ENCODE results near the gene TBC1D25.
"Not testable (repeated sequence)": the region's sequence is repeated elsewhere in the genome, so short reads cannot be mapped to it uniquely, and the experiment has no call there.

Gene TBC1D25

GRCh38 chrX:48516285-48516684, 23.2 kb upstream of the TBC1D25 start:
- DNase-seq (ENCODE audit: low read depth in 2 of 3, low spot score in 2 of 3), result no peak

- DNase-seq (ENCODE audit: low read depth in 2 of 3, low spot score in 2 of 3), result no peak
Measured at GRCh38 chrX:48516987-48517386, 22.5 kb upstream of the TBC1D25 start.

- DNase-seq (ENCODE audit: low read depth in 2 of 3, low spot score in 2 of 3), result not testable (repeated sequence)
Measured at GRCh38 chrX:48519481-48519880, 20.0 kb upstream of the TBC1D25 start.

GRCh38 chrX:48520455-48520854, 19.1 kb upstream of the TBC1D25 start:
- DNase-seq (ENCODE audit: low read depth in 2 of 3, low spot score in 2 of 3), result no peak

GRCh38 chrX:48520976-48521352, 18.6 kb upstream of the TBC1D25 start:
- DNase-seq (ENCODE audit: low read depth in 2 of 3, low spot score in 2 of 3), result no peak

GRCh38 chrX:48521353-48522243, 17.9 kb upstream of the TBC1D25 start, which contains the start of gene EBP:
Gene EBP, plus strand, starts transcription at chrX:48521808. Its CDS starts 1,964 bp downstream, at chrX:48523772.
- peak; percentile 81 to 86 (median 82) for DNase-seq (ENCODE audit: low read depth in 2 of 3, low spot score in 2 of 3)

- DNase-seq (ENCODE audit: low read depth in 2 of 3, low spot score in 2 of 3), result no peak
Measured at GRCh38 chrX:48522291-48522690, 17.2 kb upstream of the TBC1D25 start.

- DNase-seq (ENCODE audit: low read depth in 2 of 3, low spot score in 2 of 3), result no peak
Measured at GRCh38 chrX:48523682-48524081, 15.8 kb upstream of the TBC1D25 start.

- not testable (repeated sequence) for DNase-seq (ENCODE audit: low read depth in 2 of 3, low spot score in 2 of 3)
Measured at GRCh38 chrX:48525853-48526252, 13.7 kb upstream of the TBC1D25 start.

- no peak for DNase-seq (ENCODE audit: low read depth in 2 of 3, low spot score in 2 of 3)
Measured at GRCh38 chrX:48530736-48531135, 8.8 kb upstream of the TBC1D25 start.

GRCh38 chrX:48531358-48531959, 8.1 kb upstream of the TBC1D25 start:
- no peak for DNase-seq (ENCODE audit: low read depth in 2 of 3, low spot score in 2 of 3)

- no peak for DNase-seq (ENCODE audit: low read depth in 2 of 3, low spot score in 2 of 3)
Measured at GRCh38 chrX:48532161-48532560, 7.4 kb upstream of the TBC1D25 start.

- DNase-seq (ENCODE audit: low read depth in 2 of 3, low spot score in 2 of 3), result no peak
Measured at GRCh38 chrX:48533165-48533564, 6.3 kb upstream of the TBC1D25 start.

GRCh38 chrX:48538641-48539344, 721 bp upstream of the TBC1D25 start:
- DNase-seq (ENCODE audit: low read depth in 2 of 3, low spot score in 2 of 3), result no peak

GRCh38 chrX:48540028-48540375, 488 bp downstream of the TBC1D25 start:
- DNase-seq (ENCODE audit: low read depth in 2 of 3, low spot score in 2 of 3), result no peak

GRCh38 chrX:48540480-48540879, 966 bp downstream of the TBC1D25 start:
- no peak for DNase-seq (ENCODE audit: low read depth in 2 of 3, low spot score in 2 of 3)

- no peak for DNase-seq (ENCODE audit: low read depth in 2 of 3, low spot score in 2 of 3)
Measured at GRCh38 chrX:48541140-48541814, 1.8 kb downstream of the TBC1D25 start.

- DNase-seq (ENCODE audit: low read depth in 2 of 3, low spot score in 2 of 3), result no peak
Measured at GRCh38 chrX:48548871-48549270, 9.4 kb downstream of the TBC1D25 start.

- not testable (repeated sequence) for DNase-seq (ENCODE audit: low read depth in 2 of 3, low spot score in 2 of 3)
Measured at GRCh38 chrX:48555731-48556325, 16.3 kb downstream of the TBC1D25 start.

GRCh38 chrX:48558271-48558670, 18.8 kb downstream of the TBC1D25 start:
- DNase-seq (ENCODE audit: low read depth in 2 of 3, low spot score in 2 of 3), result no peak

GRCh38 chrX:48559636-48560035, 20.1 kb downstream of the TBC1D25 start:
- DNase-seq (ENCODE audit: low read depth in 2 of 3, low spot score in 2 of 3), result no peak
